GM23338 (cell line): ENCODE data around the gene TMCO1.

Source experiments
- CTCF ChIP-seq, 2 experiments: fragments of 200-600 bp in 1 of 2; sonication (generic) in 1 of 2; conservative IDR thresholded peaks; 2 replicates each; pipeline versions ENCODE4 v1.5.1 to v1.6.1; 2016 to 2017; ENCODE audit warnings: antibody characterized with exemption in 2 of 2, low read depth in 2 of 2, mild to moderate bottlenecking in 2 of 2, moderate library complexity in 1 of 2
- EZH2 ChIP-seq: fragments of 200-600 bp; sonication (generic); IDR thresholded peaks from one replicate; pipeline ENCODE4 v1.8.0; 2017; ENCODE audit warnings: antibody characterized with exemption, mild to moderate bottlenecking, low read depth; ENCODE audit not compliant: unreplicated experiment
- EZH2phosphoT487 ChIP-seq: fragments of 200-600 bp; sonication (generic); IDR thresholded peaks from one replicate; pipeline ENCODE4 v1.8.1; 2018; ENCODE audit warnings: antibody characterized with exemption; ENCODE audit not compliant: unreplicated experiment
- JUNB ChIP-seq: IDR thresholded peaks from one replicate; pipeline ENCODE4 v1.6.1; 2016; ENCODE audit warnings: antibody characterized with exemption; ENCODE audit not compliant: unreplicated experiment
- NANOG ChIP-seq: IDR thresholded peaks from 2 replicates; pipeline ENCODE4 v1.6.1; 2016; ENCODE audit warnings: antibody characterized with exemption, borderline replicate concordance
- POLR2AphosphoS5 ChIP-seq: IDR thresholded peaks from 2 replicates; pipeline ENCODE4 v1.6.1; 2016; ENCODE audit warnings: antibody characterized with exemption, low read depth
- STAT1 ChIP-seq: IDR thresholded peaks from one replicate; pipeline ENCODE4 v1.6.1; 2016; ENCODE audit warnings: antibody characterized with exemption; ENCODE audit not compliant: unreplicated experiment
- TF ChIP-seq, protein P1 (sequence below): IDR thresholded peaks from one replicate; pipeline ENCODE4 v1.6.1; 2018; ENCODE audit warnings: antibody characterized with exemption; ENCODE audit not compliant: unreplicated experiment

DNA sequence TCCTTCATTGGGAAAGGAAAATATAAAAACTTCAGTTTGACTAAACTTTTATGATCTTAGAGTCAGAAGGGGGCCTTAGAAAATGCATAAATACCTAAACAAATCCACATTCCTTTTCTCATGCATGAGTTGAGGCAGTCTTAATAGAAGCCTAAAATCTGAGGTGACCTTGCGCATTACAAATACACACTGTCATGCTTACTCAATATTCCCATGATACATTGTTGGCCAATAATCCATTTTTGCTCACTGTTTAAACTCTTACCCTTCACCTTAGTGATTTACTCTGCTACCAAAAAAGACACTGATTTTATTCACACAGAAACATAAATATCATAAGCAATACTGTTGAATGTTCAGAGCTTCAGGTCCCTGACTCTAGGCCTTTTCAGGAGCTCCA is 19.1 kb upstream of the TMCO1 start:
- no peak for TF ChIP-seq CTCF (conservative IDR thresholded peaks at IDR 0.05; ENCODE audit: low read depth in 2 of 2)
- TF ChIP-seq, protein P1, sequence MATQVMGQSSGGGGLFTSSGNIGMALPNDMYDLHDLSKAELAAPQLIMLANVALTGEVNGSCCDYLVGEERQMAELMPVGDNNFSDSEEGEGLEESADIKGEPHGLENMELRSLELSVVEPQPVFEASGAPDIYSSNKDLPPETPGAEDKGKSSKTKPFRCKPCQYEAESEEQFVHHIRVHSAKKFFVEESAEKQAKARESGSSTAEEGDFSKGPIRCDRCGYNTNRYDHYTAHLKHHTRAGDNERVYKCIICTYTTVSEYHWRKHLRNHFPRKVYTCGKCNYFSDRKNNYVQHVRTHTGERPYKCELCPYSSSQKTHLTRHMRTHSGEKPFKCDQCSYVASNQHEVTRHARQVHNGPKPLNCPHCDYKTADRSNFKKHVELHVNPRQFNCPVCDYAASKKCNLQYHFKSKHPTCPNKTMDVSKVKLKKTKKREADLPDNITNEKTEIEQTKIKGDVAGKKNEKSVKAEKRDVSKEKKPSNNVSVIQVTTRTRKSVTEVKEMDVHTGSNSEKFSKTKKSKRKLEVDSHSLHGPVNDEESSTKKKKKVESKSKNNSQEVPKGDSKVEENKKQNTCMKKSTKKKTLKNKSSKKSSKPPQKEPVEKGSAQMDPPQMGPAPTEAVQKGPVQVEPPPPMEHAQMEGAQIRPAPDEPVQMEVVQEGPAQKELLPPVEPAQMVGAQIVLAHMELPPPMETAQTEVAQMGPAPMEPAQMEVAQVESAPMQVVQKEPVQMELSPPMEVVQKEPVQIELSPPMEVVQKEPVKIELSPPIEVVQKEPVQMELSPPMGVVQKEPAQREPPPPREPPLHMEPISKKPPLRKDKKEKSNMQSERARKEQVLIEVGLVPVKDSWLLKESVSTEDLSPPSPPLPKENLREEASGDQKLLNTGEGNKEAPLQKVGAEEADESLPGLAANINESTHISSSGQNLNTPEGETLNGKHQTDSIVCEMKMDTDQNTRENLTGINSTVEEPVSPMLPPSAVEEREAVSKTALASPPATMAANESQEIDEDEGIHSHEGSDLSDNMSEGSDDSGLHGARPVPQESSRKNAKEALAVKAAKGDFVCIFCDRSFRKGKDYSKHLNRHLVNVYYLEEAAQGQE: no peak
- no peak for TF ChIP-seq NANOG
- no peak for TF ChIP-seq POLR2AphosphoS5
- TF ChIP-seq EZH2phosphoT487: no peak
- no peak for TF ChIP-seq EZH2
- no peak for TF ChIP-seq STAT1
- no peak for TF ChIP-seq JUNB
